ENCODE measurements around the gene PDE3B. TPM values are rescaled to one million over a fixed set of nuclear protein-coding genes. Genes with fewer than 3 reads are reported as not detected.

Gene PDE3B
- total RNA-seq, 1 experiment from 2014 or later = 6.7 TPM

DNA sequence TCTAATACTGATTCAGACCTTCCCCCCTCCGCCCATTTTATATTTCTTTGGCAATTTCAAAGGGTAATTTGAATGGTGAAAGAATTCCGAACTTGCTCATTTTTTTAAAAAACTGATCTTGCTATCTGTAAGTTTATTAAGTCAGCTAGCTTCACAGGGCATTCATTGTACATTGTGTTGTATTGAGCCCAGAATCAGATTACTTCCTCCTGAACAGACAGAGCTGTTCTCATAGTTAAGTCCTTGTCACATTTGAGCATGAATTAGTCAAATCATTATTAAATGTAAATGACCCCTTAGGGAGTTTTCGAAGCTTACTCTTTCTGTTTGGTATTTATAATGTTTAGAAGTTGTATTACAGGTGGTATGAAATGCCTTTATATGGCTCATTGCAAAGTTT lies 214.0 kb downstream of the PDE3B start (continued):
- TF ChIP-seq, protein P1, sequence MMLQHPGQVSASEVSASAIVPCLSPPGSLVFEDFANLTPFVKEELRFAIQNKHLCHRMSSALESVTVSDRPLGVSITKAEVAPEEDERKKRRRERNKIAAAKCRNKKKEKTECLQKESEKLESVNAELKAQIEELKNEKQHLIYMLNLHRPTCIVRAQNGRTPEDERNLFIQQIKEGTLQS (IDR thresholded peaks at IDR 0.05) = no peak

DNA sequence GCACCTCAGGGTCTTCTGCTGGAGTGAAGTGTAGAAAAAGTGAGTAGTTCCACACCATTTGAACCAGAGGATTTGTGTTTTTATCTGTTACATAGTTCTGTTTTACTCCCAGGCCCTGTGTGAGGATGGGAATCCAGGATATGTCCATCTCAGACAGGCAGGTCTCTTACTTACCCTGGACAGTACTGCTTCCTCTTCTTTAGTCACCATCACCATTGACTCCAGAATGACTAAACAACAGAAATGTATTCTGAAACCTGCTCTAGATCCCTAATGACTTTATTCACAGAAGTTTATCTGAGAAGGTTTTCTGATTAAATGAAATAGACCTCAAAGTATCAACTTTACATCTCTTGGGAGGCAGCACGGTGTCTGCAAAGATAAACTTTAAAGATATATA lies 214.8 kb downstream of the PDE3B start:
- Histone ChIP-seq H4K20me1 (ENCODE audit: insufficient read depth) (no peaks in the 10 kb centered on the region), H3K27ac (ENCODE audit: low read depth, low read length) (no peak overlapping the region), H3K27me3 (ENCODE audit: insufficient read depth, low read length) (no peaks in the 10 kb centered on the region), H3K36me3 (ENCODE audit: control insufficient read depth in 1 of 2, insufficient read depth in 2 of 2, low read length in 2 of 2) (no peaks in the 10 kb centered on the region), H3K79me2 (ENCODE audit: insufficient read depth, low read length) (no peaks in the 10 kb centered on the region), H3K4me2 (ENCODE audit: low read length) (no peak overlapping the region), H3K9ac (ENCODE audit: low read length) (no peak overlapping the region), H3K9me2 (ENCODE audit: insufficient read depth) (no peaks in the 10 kb centered on the region), H3K9me3 (ENCODE audit: control insufficient read depth in 1 of 2, insufficient read depth in 1 of 2, low read depth in 1 of 2, low read length in 2 of 2) (no peaks in the 10 kb centered on the region), H3K4me1 (ENCODE audit: control insufficient read depth in 1 of 2, insufficient read depth in 2 of 2, low read length in 2 of 2) (no peaks in the 10 kb centered on the region), H2AFZ (ENCODE audit: low read depth, low read length, poor library complexity, severe bottlenecking) (no peak overlapping the region), H3K4me3 (replicated peaks in 1 of 2; ENCODE audit: low read depth in 1 of 2, low read length in 2 of 2) (no peak overlapping the region)
- no TSS peak for BruUV-seq (replicated peaks)
- CTCF ChIA-PET = no interaction called here
- TF ChIP-seq TCF7L2 (IDR thresholded peaks at IDR 0.05; ENCODE audit: borderline replicate concordance, extremely low read depth, insufficient read depth, insufficient read length) = no peak
- TF ChIP-seq RAD21 (IDR thresholded peaks at IDR 0.05; ENCODE audit: low read depth) = no peak
- TF ChIP-seq POLR2AphosphoS5 (IDR thresholded peaks at IDR 0.05; ENCODE audit: low read depth, low read length) = no peak
- TF ChIP-seq YY1 (IDR thresholded peaks at IDR 0.05; ENCODE audit: extremely low read depth, insufficient replicate concordance, low read depth, low read length) = no peak
- TF ChIP-seq CEBPB (IDR thresholded peaks at IDR 0.05; ENCODE audit: low read depth) = no peak
- TF ChIP-seq SIN3A (IDR thresholded peaks at IDR 0.05; ENCODE audit: low read depth) = no peak
- no peak for TF ChIP-seq EZH2 (IDR thresholded peaks at IDR 0.05)
- TF ChIP-seq ZNF274 (IDR thresholded peaks at IDR 0.05; ENCODE audit: low read depth, low read length) = no peak
- no peak for TF ChIP-seq JUND (IDR thresholded peaks at IDR 0.05)
- DNase-seq (ENCODE audit: low read depth, low spot score) (no peak), ATAC-seq (no peak)
- intact Hi-C loops (cut with micrococcal nuclease) = no loop called here
- POLR2A ChIA-PET = interaction anchor here (1.5 kb wide), 1 partner anchor 34 kb away, joined by 4 read pairs; the partner anchor contains the start of gene CYP2R1
- RAD21 ChIA-PET (ENCODE audit: low non-redundant PET in 1 of 2, low total read pairs in 2 of 2, uncharacterized antibody in 2 of 2, unreplicated experiment in 2 of 2) = no interaction called here
